Neural progenitor cell (in vitro differentiated cells): ENCODE measurements around the gene CDNF. TPM values are rescaled to one million over a fixed set of nuclear protein-coding genes. Genes with fewer than 3 reads are reported as not detected.

Experiments used
- DNase-seq: peaks from one replicate; pipeline ENCODE4 v3.0.0-alpha.2; 2016; ENCODE audit warnings: low spot score
- H2AFZ ChIP-seq: fragments of 200-600 bp; sonication (generic); replicated peaks from 2 replicates; pipeline ENCODE4 v1.6.1; 2016; ENCODE audit warnings: antibody characterized with exemption
- H3F3A ChIP-seq: fragments of 200-600 bp; sonication (generic); 2 replicates; pipeline ENCODE4 v1.6.1; 2016; ENCODE audit warnings: antibody characterized with exemption, low read depth
- H3K27ac ChIP-seq: fragments of 200-600 bp; sonication (generic); 2 replicates; pipeline ENCODE4 v1.5.1; 2016; ENCODE audit warnings: mild to moderate bottlenecking
- H3K27me3 ChIP-seq: fragments of 200-600 bp; sonication (generic); 2 replicates; pipeline ENCODE4 v1.6.1; 2016; ENCODE audit warnings: mild to moderate bottlenecking, moderate library complexity
- H3K36me3 ChIP-seq: fragments of 200-600 bp; sonication (generic); 2 replicates; pipeline ENCODE4 v1.5.1; 2016
- H3K4me1 ChIP-seq: fragments of 200-600 bp; sonication (generic); 2 replicates; pipeline ENCODE4 v1.6.1; 2016; ENCODE audit warnings: mixed run types
- H3K4me2 ChIP-seq: fragments of 200-600 bp; sonication (generic); 2 replicates; pipeline ENCODE4 v1.6.1; 2016
- H3K4me3 ChIP-seq: fragments of 200-600 bp; sonication (generic); 2 replicates; pipeline ENCODE4 v1.5.1; 2016
- H3K79me2 ChIP-seq: fragments of 200-600 bp; sonication (generic); 2 replicates; pipeline ENCODE4 v1.6.1; 2016; ENCODE audit warnings: low read depth
- H3K9ac ChIP-seq: fragments of 200-600 bp; sonication (generic); 2 replicates; pipeline ENCODE4 v1.6.1; 2016
- H3K9me3 ChIP-seq: fragments of 200-600 bp; sonication (generic); 2 replicates; pipeline ENCODE4 v1.5.1; 2016; ENCODE audit warnings: low read depth
- H4K20me1 ChIP-seq: fragments of 200-600 bp; sonication (generic); 2 replicates; pipeline ENCODE4 v1.6.1; 2016; ENCODE audit warnings: low read depth
- H3K27ac Mint-ChIP-seq: 3 replicates; pipeline ENCODE4 v1.8.0; 2021; ENCODE audit warnings: mixed read lengths
- H3K27me3 Mint-ChIP-seq: 2 replicates; pipeline ENCODE4 v1.8.0; 2022; ENCODE audit warnings: low read depth, mild to moderate bottlenecking, inconsistent platforms, moderate library complexity, mixed read lengths; ENCODE audit not compliant: insufficient read depth
- H3K36me3 Mint-ChIP-seq: 3 replicates; pipeline ENCODE4 v1.8.0; 2021; ENCODE audit warnings: mixed read lengths
- H3K4me1 Mint-ChIP-seq: 3 replicates; pipeline ENCODE4 v1.8.0; 2021; ENCODE audit warnings: mixed read lengths
- H3K4me3 Mint-ChIP-seq: 3 replicates; pipeline ENCODE4 v1.8.0; 2021; ENCODE audit warnings: mild to moderate bottlenecking, moderate library complexity, mixed read lengths
- H3K9me3 Mint-ChIP-seq: 3 replicates; pipeline ENCODE4 v1.8.0; 2020; ENCODE audit warnings: mixed read lengths
- CTCF ChIP-seq: fragments of 200-600 bp; sonication (generic); IDR thresholded peaks from 2 replicates; pipeline ENCODE4 v1.5.1; 2017; ENCODE audit warnings: antibody characterized with exemption, mild to moderate bottlenecking
- EZH2 ChIP-seq: fragments of 200-600 bp; sonication (generic); IDR thresholded peaks from 2 replicates; pipeline ENCODE4 v1.6.1; 2017; ENCODE audit warnings: antibody characterized with exemption, mild to moderate bottlenecking, moderate library complexity
- EZH2phosphoT487 ChIP-seq: fragments of 200-600 bp; sonication (generic); IDR thresholded peaks from 2 replicates; pipeline ENCODE4 v1.6.1; 2017; ENCODE audit warnings: antibody characterized with exemption
- total RNA-seq: library from RNA; depleted of rRNA; stranded (reverse); fragments of >200 nt; gene quantifications from 2 replicates; pipeline ENCODE4 v1.2.3, GENCODE V29; 2015; ENCODE audit warnings: low replicate concordance

Gene CDNF
- total RNA-seq, 1 donor from 2014 or later, result 5.2 TPM

DNA sequence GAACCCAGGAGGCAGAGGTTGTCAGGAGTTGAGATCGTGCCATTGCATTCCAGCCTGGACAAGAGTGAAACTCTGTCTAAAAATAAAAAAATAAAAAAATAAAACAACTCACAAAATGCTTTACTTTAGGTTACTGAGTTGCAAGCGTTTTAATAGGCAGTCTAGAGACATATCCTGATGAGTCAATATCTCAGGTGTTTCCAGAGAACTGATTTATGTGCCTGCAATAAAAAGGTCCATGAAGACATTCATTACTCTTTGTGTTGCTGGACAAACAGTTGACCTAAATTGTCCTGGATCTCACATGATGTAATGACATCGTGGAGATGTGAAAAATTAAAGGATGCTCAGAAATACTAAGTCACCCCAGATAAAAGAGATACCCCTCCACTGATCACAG, 31.5 kb downstream of the CDNF start:
- Histone ChIP-seq H3K79me2 (no peaks in the 10 kb centered on the region), H3K9me3 (no peaks in the 10 kb centered on the region), H4K20me1 (no peaks in the 10 kb centered on the region), H3K36me3 (no peaks in the 10 kb centered on the region), H3K4me2 (no peak overlapping the region), H3K27ac (no peak overlapping the region), H2AFZ (no peak overlapping the region), H3K9ac (no peak overlapping the region), H3K27me3 (no peaks in the 10 kb centered on the region), H3K4me1 (no peaks in the 10 kb centered on the region), H3F3A (no peaks in the 10 kb centered on the region), H3K4me3 (no peak overlapping the region)
- H3K27ac Mint-ChIP-seq, result no peak overlapping the region
- no peak for TF ChIP-seq CTCF
- no peak for TF ChIP-seq EZH2phosphoT487
- TF ChIP-seq EZH2, result no peak
- peaks cover 3% of the 10 kb centered on the region for H3K9me3 Mint-ChIP-seq
- no peaks in the 10 kb centered on the region for H3K36me3 Mint-ChIP-seq
- DNase-seq, result no peak
- H3K4me3 Mint-ChIP-seq, result no peak overlapping the region
- no peaks in the 10 kb centered on the region for H3K4me1 Mint-ChIP-seq
- peaks cover 5% of the 10 kb centered on the region for H3K27me3 Mint-ChIP-seq

- no peak overlapping the region for H3K27ac ChIP-seq
- H3K79me2 ChIP-seq, result no peaks in the 10 kb centered on the region
- no peak for DNase-seq
- H3F3A ChIP-seq, result no peaks in the 10 kb centered on the region
- H3K4me1 ChIP-seq, result no peaks in the 10 kb centered on the region
- no peaks in the 10 kb centered on the region for H4K20me1 ChIP-seq
- Mint-ChIP-seq H3K27ac (no peak overlapping the region), H3K27me3 (no peaks in the 10 kb centered on the region), H3K4me1 (no peaks in the 10 kb centered on the region), H3K4me3 (no peak overlapping the region), H3K9me3 (peaks cover 3% of the 10 kb centered on the region), H3K36me3 (no peaks in the 10 kb centered on the region)
- no peaks in the 10 kb centered on the region for H3K36me3 ChIP-seq
- no peaks in the 10 kb centered on the region for H3K9me3 ChIP-seq
- H3K4me3 ChIP-seq, result no peak overlapping the region
- H3K27me3 ChIP-seq, result no peaks in the 10 kb centered on the region
- H3K9ac ChIP-seq, result no peak overlapping the region
- H3K4me2 ChIP-seq, result no peak overlapping the region
- TF ChIP-seq EZH2 (no peak), CTCF (no peak), EZH2phosphoT487 (no peak)
- no peak overlapping the region for H2AFZ ChIP-seq
These were observed 34.0 kb downstream of the CDNF start for GRCh38 chr10:14803827-14804226.

GRCh38 chr10:14801723-14802122, 36.1 kb downstream of the CDNF start:
- Histone ChIP-seq H3K4me3 (no peak overlapping the region), H3K79me2 (no peaks in the 10 kb centered on the region), H3K9ac (no peak overlapping the region), H3F3A (no peaks in the 10 kb centered on the region), H3K4me1 (no peaks in the 10 kb centered on the region), H3K9me3 (no peaks in the 10 kb centered on the region), H4K20me1 (no peaks in the 10 kb centered on the region), H2AFZ (no peak overlapping the region), H3K27ac (no peak overlapping the region), H3K36me3 (no peaks in the 10 kb centered on the region), H3K27me3 (no peaks in the 10 kb centered on the region), H3K4me2 (no peak overlapping the region)
- Mint-ChIP-seq H3K4me1 (no peaks in the 10 kb centered on the region), H3K36me3 (no peaks in the 10 kb centered on the region), H3K27me3 (no peaks in the 10 kb centered on the region), H3K27ac (no peak overlapping the region), H3K4me3 (no peak overlapping the region), H3K9me3 (peaks cover 3% of the 10 kb centered on the region)
- TF ChIP-seq EZH2, result no peak
- DNase-seq, result peak; percentile 31

DNA sequence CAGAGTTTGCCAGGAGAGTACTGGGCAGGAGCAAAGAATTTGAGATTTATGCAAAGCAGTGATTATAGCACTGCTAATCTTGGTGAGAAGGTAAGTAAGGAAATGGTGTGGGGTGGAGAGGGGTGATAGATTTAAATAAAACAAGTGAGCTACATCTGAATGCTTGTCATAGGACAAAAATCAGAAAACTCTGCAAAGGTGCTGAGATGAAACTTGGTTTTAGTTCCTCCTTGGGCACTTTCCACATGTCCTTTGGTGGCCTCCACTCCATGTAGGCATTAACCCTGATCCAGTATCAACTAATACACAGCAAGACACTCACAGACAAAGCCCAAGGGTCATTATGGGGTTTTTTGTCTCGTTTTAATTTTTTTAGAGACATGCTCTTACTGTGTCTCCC, 37.4 kb downstream of the CDNF start:
- no peaks in the 10 kb centered on the region for H4K20me1 ChIP-seq

More for the DNA sequence above, 37.4 kb downstream of the CDNF start:
- Histone ChIP-seq H3K4me3 (no peak overlapping the region), H2AFZ (no peak overlapping the region), H3K4me2 (no peak overlapping the region), H3K27ac (no peak overlapping the region), H3K4me1 (no peaks in the 10 kb centered on the region), H3K36me3 (no peaks in the 10 kb centered on the region), H3F3A (no peaks in the 10 kb centered on the region), H3K9me3 (no peaks in the 10 kb centered on the region), H3K9ac (no peak overlapping the region), H3K79me2 (no peaks in the 10 kb centered on the region), H3K27me3 (no peaks in the 10 kb centered on the region)
- Mint-ChIP-seq H3K9me3 (peaks cover 3% of the 10 kb centered on the region), H3K36me3 (no peaks in the 10 kb centered on the region), H3K27me3 (no peaks in the 10 kb centered on the region), H3K4me1 (no peaks in the 10 kb centered on the region), H3K27ac (no peak overlapping the region), H3K4me3 (no peak overlapping the region)
- TF ChIP-seq EZH2, result no peak
- TF ChIP-seq CTCF, result no peak
- TF ChIP-seq EZH2phosphoT487, result no peak
- DNase-seq, result no peak
